GM12864 (cell line): Measurements from ENCODE around the gene AJAP1.

Source experiments
- DNase-seq: peaks from one replicate; pipeline ENCODE4 v3.0.0-alpha.2; 2011; ENCODE audit warnings: low read depth
- H3K4me3 ChIP-seq: 2 replicates; pipeline ENCODE4 v1.5.1; 2011; ENCODE audit warnings: mild to moderate bottlenecking, low read depth, low read length, control low read depth
- TF ChIP-seq, protein P1 (sequence below): IDR thresholded peaks from 2 replicates; pipeline ENCODE4 v1.5.1; 2011; ENCODE audit warnings: low read depth, mild to moderate bottlenecking, moderate library complexity, low read length, control low read depth, inconsistent platforms; ENCODE audit errors: missing control alignments

The AJAP1 gene

DNA sequence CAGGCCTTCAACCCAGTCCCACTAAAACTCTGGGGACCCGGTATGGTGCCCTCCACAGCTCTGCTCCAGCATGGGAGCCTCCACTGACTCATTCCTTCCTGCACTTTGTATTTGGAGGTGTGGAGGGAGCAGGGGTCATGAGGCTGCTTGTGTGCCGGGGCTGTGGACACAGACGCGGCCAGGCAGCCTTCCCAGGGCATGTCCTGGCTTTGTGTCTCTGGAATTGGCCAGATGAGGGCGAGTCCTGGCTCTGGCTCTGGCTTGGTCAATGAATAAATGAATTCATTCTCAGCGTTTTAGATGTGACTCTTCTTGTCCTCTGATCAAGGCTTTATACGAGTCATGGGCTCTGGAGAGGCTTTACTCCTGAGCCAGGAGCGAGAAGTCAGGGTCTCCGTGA, 19.1 kb downstream of the AJAP1 start:
- DNase-seq, result no peak
- H3K4me3 ChIP-seq, result no peak overlapping the region
- TF ChIP-seq, protein P1, sequence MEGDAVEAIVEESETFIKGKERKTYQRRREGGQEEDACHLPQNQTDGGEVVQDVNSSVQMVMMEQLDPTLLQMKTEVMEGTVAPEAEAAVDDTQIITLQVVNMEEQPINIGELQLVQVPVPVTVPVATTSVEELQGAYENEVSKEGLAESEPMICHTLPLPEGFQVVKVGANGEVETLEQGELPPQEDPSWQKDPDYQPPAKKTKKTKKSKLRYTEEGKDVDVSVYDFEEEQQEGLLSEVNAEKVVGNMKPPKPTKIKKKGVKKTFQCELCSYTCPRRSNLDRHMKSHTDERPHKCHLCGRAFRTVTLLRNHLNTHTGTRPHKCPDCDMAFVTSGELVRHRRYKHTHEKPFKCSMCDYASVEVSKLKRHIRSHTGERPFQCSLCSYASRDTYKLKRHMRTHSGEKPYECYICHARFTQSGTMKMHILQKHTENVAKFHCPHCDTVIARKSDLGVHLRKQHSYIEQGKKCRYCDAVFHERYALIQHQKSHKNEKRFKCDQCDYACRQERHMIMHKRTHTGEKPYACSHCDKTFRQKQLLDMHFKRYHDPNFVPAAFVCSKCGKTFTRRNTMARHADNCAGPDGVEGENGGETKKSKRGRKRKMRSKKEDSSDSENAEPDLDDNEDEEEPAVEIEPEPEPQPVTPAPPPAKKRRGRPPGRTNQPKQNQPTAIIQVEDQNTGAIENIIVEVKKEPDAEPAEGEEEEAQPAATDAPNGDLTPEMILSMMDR, result no peak

DNA sequence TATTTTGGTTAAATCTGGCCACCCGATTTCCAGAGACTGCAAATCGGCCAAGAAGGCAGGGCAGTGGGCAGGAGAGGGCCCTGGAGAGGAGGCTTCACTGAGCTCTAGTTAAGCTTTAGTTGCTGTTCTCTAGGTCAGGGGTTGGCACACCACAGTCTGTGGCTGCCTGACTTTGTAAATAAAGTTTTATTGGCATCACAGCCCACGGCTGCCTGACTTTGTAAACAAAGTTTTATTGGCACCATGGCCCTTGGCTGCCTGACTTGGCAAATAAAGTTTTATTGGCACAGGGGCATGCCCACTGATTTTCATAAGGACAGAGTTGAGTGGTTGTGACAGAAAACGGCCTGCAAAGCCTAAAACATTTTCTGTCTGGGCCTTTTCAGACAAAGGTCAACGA, 19.7 kb downstream of the AJAP1 start:
- TF ChIP-seq, protein P1, result no peak
- DNase-seq, result no peak

DNA sequence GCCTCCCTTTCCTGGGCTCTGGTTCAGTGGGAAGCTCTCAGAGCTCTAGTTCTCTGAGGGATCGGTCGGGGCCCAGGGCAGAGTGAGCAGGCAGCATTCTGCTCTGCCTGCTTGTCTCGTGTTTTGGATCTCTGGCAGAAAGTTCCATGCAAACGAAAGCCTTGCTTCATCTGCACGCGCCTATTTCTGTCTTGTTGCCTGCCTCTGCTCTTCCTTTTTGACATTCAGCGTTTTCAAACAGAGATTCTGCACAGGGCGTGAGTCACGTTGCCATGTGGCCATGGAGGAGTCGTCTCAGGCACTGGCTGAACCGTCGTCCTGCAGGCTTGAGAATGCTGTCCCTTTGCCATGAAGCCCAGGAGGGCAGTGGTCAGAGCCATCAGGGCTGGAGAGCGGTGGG, 20.3 kb downstream of the AJAP1 start:
- TF ChIP-seq, protein P1, result no peak
- H3K4me3 ChIP-seq, result no peak overlapping the region
- no peak for DNase-seq

More for the DNA sequence above, 19.7 kb downstream of the AJAP1 start:
- H3K4me3 ChIP-seq, result no peak overlapping the region

DNA sequence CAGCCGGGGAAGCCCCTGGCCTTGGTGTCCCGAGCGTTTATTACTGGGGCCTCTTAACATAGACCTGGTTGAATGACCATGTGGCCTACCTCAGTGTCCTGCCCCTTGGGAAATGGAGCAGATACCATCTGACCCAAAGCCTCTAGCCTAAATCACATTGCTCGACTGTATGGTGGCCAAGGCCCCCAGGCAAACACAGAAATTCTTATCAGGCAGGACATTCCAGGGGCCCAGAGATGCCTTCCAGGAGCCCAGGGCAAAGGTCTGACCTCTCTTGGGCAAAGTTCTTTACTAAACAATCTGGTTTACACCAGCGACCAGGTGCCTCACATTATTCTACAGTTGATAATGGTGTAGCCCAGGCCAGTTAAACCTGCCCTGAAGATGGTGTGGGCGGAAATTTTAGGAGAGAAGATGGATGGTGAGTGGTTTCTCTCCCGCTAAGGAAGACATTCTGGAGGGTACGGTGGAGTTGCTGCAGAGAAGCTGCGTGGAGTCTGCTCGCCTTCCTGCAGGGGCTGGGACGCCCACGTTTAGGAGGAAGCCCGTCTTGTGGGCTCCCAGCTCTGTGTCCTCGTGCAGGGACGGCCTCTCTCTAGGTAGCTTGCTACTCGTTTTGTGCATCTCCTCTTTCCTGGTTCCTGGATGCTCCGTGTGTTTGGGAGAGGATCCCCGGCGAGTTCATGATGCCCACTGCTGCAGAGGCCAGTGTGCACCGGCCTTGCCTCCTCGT, 21.2 kb downstream of the AJAP1 start:
- TF ChIP-seq, protein P1, result no peak
- DNase-seq, result no peak
- H3K4me3 ChIP-seq, result no peak overlapping the region

DNA sequence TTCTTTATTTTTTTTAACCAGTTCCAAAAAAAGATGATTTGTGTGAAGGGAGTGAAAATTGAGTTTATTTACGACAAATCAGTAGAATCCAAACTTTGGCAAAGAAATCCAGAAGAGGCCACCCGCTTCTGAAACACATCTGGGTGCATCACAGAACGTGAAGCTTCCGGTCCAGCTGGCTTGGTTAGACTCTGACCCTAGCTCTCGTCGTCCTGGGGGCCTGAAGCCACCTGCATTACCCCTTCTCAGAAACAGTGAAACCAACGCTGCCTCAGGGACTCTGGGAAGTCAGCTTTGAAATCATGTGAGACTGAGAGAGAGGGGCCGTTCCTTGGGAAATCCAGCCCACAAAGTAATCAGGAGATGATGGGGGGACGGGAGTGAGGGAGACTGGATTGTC, 21.8 kb downstream of the AJAP1 start:
- no peak overlapping the region for H3K4me3 ChIP-seq
- no peak for DNase-seq
- TF ChIP-seq, protein P1, result no peak

DNA sequence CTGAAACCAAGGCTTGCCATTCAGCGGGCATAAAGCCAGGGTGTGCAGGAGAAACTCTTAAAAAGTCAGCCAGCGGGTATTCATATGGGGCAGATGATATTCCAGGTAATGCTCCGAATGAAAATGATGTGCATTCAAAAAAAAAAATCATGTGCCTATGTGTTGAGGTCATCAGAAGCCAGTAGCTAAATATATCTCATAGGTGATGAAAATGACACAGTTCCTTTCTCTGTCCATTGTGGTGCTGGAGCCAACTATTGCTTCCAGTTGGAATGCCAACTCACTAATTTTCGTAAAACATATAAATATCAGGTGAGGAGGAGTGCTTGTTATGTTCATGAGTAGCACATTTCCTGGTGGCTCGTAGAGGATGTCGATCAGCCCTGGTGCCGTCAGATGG, 23.2 kb downstream of the AJAP1 start:
- no peak for DNase-seq
- no peak overlapping the region for H3K4me3 ChIP-seq
- TF ChIP-seq, protein P1, result no peak

DNA sequence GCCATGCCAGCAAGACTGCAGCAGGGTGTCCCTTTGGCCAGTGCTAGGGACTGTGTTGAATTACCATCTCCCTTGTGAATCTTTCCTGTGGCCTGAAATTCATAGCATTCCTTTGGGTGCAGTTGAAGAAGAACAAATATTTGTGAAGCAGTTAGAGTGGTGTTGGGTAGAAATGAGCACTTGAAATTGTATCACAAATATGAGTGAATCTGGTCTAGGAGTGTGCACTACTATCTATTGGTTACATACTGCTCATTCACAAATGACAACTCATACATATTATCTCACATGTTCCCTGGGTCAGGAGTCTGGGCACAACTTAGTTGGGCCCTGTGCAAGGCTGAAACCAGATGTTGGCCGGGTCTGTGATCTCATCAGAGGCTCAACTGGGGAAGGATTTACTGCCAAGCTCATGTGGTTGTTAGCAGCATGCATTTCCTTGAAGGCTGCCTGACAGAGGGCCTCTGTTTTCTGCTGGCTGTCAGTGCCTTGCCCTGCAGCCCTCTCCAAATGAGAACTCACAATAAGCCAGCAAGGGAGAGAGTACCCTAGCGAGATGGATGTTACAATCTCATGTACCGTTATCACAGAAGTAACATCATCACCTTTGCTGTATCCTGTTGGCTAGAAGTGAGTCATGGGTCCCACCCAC, 23.8 kb downstream of the AJAP1 start:
- H3K4me3 ChIP-seq, result no peak overlapping the region
- no peak for DNase-seq
- TF ChIP-seq, protein P1, result no peak
